Measurements from ENCODE around the gene SDK1. TPM values are rescaled to one million over a fixed set of nuclear protein-coding genes. Genes with fewer than 3 reads are reported as not detected.
A peak's percentile ranks its signal among the peaks of the same experiment; 100 is the strongest.
"Not testable (repeated sequence)": the region's sequence is repeated elsewhere in the genome, so short reads cannot be mapped to it uniquely, and the experiment has no call there.

Gene SDK1
- total RNA-seq, 1 donor from 2014 or later, result 7.5 TPM

- no peak for DNase-seq (ENCODE audit: low spot score)
Measured at GRCh38 chr7:3912291-3912690, 611.2 kb downstream of the SDK1 start.

- DNase-seq (ENCODE audit: low spot score), result no peak
Measured at GRCh38 chr7:3914051-3914775, 613.2 kb downstream of the SDK1 start.

- DNase-seq (ENCODE audit: low spot score), result no peak
Measured at GRCh38 chr7:3915337-3915878, 614.4 kb downstream of the SDK1 start.

GRCh38 chr7:3916146-3916545 lies 615.1 kb downstream of the SDK1 start:
- DNase-seq (ENCODE audit: low spot score), result no peak

GRCh38 chr7:3917436-3917835 lies 616.4 kb downstream of the SDK1 start:
- DNase-seq (ENCODE audit: low spot score), result no peak

GRCh38 chr7:3918576-3918975 lies 617.5 kb downstream of the SDK1 start:
- no peak for DNase-seq (ENCODE audit: low spot score)

- peak; percentile 60 for DNase-seq (ENCODE audit: low spot score)
Measured at GRCh38 chr7:3922175-3922635, 621.2 kb downstream of the SDK1 start.

- DNase-seq (ENCODE audit: low spot score), result peak; percentile 60
Measured at GRCh38 chr7:3923307-3923918, 622.4 kb downstream of the SDK1 start.

- DNase-seq (ENCODE audit: low spot score), result no peak
Measured at GRCh38 chr7:3924277-3924676, 623.2 kb downstream of the SDK1 start.

- DNase-seq (ENCODE audit: low spot score), result no peak
Measured at GRCh38 chr7:3927446-3928110, 626.5 kb downstream of the SDK1 start.

GRCh38 chr7:3928727-3929515 lies 627.9 kb downstream of the SDK1 start:
- no peak for DNase-seq (ENCODE audit: low spot score)

GRCh38 chr7:3931843-3932242 lies 630.8 kb downstream of the SDK1 start:
- no peak for DNase-seq (ENCODE audit: low spot score)

GRCh38 chr7:3937146-3937545 lies 636.1 kb downstream of the SDK1 start:
- DNase-seq (ENCODE audit: low spot score), result no peak

- no peak for DNase-seq (ENCODE audit: low spot score)
Measured at GRCh38 chr7:3937605-3938004, 636.6 kb downstream of the SDK1 start.

GRCh38 chr7:3941706-3942105 lies 640.7 kb downstream of the SDK1 start:
- not testable (repeated sequence) for DNase-seq (ENCODE audit: low spot score)

GRCh38 chr7:3942276-3942675 lies 641.2 kb downstream of the SDK1 start:
- no peak for DNase-seq (ENCODE audit: low spot score)

- no peak for DNase-seq (ENCODE audit: low spot score)
Measured at GRCh38 chr7:3942816-3943745, 642.0 kb downstream of the SDK1 start.

GRCh38 chr7:3943779-3944520 lies 642.9 kb downstream of the SDK1 start:
- no peak for DNase-seq (ENCODE audit: low spot score)

- DNase-seq (ENCODE audit: low spot score), result no peak
Measured at GRCh38 chr7:3949242-3949640, 648.2 kb downstream of the SDK1 start.

Data from mesenteric fat pad (tissue), 1 donor.